HFF-Myc (cell line): Measurements from ENCODE around the gene DIP2C.

ENCODE experiments used
- DNase-seq: peaks from one replicate; pipeline ENCODE4 v3.0.0-alpha.2; 2011; ENCODE audit warnings: low read depth; ENCODE audit errors: extremely low read depth
- H3K4me3 ChIP-seq: replicated peaks from 2 replicates; pipeline ENCODE4 v1.5.1; 2011; ENCODE audit warnings: low read depth, mild to moderate bottlenecking, control low read depth, low read length
- TF ChIP-seq, protein P1 (sequence below): IDR thresholded peaks from 2 replicates; pipeline ENCODE4 v1.5.1; 2012; ENCODE audit warnings: mild to moderate bottlenecking, low read depth, low read length, control low read depth; ENCODE audit errors: missing control alignments

The DIP2C gene

DNA sequence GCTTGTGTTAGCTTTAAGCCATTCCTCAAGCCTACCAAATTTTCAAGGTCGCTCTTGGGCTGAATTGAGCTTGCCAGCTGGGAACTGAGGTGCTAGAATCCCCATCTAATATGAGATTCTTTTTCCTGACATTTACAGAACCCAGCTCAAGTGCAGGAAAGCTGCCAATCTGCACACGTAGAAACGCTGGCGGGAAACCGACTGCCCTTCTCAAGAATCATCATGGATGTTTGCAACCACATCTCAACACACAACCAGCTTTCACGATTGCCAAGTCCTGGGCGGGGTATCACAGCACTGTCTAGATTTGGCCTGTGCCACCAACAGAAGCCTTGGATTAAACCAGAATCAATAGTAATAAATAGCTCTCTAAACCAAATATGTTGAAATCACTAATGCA lies 203.7 kb downstream of the DIP2C start:
- H3K4me3 ChIP-seq: no peak overlapping the region
- TF ChIP-seq, protein P1, sequence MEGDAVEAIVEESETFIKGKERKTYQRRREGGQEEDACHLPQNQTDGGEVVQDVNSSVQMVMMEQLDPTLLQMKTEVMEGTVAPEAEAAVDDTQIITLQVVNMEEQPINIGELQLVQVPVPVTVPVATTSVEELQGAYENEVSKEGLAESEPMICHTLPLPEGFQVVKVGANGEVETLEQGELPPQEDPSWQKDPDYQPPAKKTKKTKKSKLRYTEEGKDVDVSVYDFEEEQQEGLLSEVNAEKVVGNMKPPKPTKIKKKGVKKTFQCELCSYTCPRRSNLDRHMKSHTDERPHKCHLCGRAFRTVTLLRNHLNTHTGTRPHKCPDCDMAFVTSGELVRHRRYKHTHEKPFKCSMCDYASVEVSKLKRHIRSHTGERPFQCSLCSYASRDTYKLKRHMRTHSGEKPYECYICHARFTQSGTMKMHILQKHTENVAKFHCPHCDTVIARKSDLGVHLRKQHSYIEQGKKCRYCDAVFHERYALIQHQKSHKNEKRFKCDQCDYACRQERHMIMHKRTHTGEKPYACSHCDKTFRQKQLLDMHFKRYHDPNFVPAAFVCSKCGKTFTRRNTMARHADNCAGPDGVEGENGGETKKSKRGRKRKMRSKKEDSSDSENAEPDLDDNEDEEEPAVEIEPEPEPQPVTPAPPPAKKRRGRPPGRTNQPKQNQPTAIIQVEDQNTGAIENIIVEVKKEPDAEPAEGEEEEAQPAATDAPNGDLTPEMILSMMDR: no peak
- no peak for DNase-seq

DNA sequence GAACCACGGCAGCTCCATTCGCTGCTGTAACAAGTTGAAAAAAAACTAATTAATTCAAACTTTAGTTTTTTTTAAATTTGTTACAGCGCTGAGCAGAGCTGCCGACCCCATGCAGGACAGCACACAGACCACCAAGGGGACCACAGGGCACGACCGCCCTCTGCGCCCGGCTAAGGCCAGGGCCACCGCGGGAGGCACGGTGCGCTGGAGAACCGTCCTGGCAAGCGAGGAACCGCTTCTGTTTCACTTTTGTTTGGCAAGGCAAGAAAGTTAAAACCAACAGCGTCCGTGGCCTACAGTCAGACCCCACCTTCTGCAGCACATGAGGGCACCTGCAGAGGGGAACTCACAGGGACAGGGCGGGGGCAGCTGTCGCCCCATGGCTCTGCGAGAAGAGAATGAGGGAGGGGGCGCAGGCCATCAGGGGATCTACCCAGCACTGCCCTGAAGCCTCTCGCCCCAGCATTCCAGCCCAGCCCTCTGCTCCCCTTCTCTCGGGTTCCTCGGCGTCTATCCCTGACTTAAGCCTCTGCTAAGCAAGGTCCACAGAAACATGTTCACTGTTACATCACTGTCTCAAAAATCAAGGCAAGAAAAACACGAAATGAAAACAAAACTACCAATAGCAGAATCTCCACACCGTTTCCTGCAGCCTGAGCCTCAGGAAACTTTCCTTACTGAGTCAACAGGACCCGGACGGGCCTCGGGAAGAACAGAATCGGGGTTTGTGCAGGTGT lies 204.4 kb downstream of the DIP2C start:
- DNase-seq: no peak
- TF ChIP-seq, protein P1: no peak
- no peak overlapping the region for H3K4me3 ChIP-seq

DNA sequence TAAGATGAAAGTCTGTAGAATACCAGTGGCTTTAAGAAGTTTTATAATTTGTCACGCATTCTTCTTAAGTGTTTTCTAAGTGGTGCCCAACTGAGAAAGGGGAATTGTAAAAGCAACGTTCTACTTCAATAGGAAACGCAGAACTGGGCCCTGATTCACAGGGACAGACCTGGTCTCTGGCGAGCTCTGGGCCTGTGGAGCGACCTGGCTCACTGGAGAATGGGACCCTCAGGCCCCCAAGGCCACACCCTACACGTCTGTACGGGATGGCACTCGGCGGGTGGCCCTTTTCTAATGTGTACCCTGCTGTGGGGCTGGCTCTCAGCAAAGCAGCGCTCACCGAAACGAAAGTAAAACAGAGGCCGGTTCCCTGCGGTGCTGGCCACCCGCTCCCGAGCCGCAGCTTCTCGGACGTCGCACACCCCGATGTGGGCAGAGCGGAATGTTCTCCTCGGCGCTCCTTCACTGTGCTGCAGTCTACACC lies 205.0 kb downstream of the DIP2C start:
- no peak overlapping the region for H3K4me3 ChIP-seq
- no peak for DNase-seq

DNA sequence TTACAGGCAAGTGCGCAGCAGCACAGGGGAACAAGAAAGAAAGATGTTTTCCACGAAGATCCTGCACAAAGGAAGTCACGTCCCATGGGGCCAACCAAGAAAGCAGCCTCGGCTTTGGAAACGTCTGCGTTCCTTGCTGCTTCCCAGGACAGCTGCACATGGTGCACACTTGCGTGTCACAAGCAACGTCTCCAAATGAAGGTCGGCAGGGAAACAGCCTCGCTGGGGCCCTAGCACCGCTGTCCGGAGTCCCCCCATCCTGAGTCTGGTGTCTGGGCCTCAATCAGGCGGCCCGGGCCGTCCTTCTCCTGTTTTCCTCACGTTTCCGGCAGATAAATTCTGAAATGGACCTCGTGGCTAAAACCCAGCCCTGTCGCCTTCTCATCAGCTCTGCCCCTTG lies 206.2 kb downstream of the DIP2C start:
- DNase-seq: no peak
- H3K4me3 ChIP-seq: no peak overlapping the region
- TF ChIP-seq, protein P1: no peak

More for the DNA sequence above, 205.0 kb downstream of the DIP2C start:
- TF ChIP-seq, protein P1: no peak

GRCh38 chr10:482848-483247 lies 206.6 kb downstream of the DIP2C start:
- H3K4me3 ChIP-seq: no peak overlapping the region
- DNase-seq: no peak
- TF ChIP-seq, protein P1: no peak

DNA sequence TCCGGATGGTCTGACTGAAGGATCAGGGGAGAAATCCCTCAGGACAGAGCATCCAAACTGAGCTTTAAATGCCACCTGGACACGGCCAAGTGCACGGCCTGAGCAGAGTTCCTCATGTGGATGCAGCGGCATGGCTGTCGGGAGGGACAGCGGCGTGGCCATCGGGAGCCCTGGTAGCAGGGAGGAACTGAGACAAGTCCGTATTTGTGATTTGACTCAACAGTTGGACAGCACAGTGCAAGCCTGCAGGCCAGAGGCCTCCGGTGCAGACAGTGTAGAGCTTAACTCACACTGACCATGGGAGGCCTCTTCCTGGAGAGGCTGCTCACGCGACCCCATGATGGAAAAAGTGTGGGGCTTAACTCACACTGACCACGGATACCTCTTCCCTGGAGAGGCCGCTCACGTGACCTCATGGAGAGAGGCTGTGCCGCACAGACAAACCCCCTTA lies 207.4 kb downstream of the DIP2C start:
- TF ChIP-seq, protein P1: no peak
- no peak for DNase-seq
- H3K4me3 ChIP-seq: no peak overlapping the region
